Thymus (tissue), 2 donors: ENCODE results near the gene SNX22. TPM values are rescaled to one million over a fixed set of nuclear protein-coding genes. Genes with fewer than 3 reads are reported as not detected.

Experiments used
- polyA plus RNA-seq: library from polyadenylated mRNA; stranded (reverse); fragments of 200-250 nt; gene quantifications from one replicate; pipeline ENCODE4 v1.2.3, GENCODE V29; 2013
- total RNA-seq: library from RNA; stranded (reverse); fragments of 120-200 nt; gene quantifications from one replicate; pipeline ENCODE4 v1.2.4, GENCODE V29; 2013
- donor health status: healthy.

The SNX22 gene
- total and polyA plus RNA-seq, 2 donors = 9.4 to 23.9 TPM

Other genes starting within 250 kb of the SNX22 start
- gene DAPK2, start 105.2 kb upstream of the SNX22 start, total RNA-seq = 3.3 TPM
- gene DAPK2, start 105.2 kb upstream of the SNX22 start, polyA plus RNA-seq = 3.3 TPM
- 79.1 TPM for gene CIAO2A, start 57.9 kb upstream of the SNX22 start, total RNA-seq
- gene CIAO2A, start 57.9 kb upstream of the SNX22 start, polyA plus RNA-seq = 115 TPM
- 36.6 TPM for gene SNX1, start 55.7 kb upstream of the SNX22 start, total RNA-seq
- 85.6 TPM for gene SNX1, start 55.7 kb upstream of the SNX22 start, polyA plus RNA-seq
- gene PPIB, start 11.3 kb downstream of the SNX22 start, total RNA-seq = 382 TPM
- 344 TPM for gene PPIB, start 11.3 kb downstream of the SNX22 start, polyA plus RNA-seq
- gene CSNK1G1, start 204.4 kb downstream of the SNX22 start, total RNA-seq = 11.8 TPM
- 7.3 TPM for gene CSNK1G1, start 204.4 kb downstream of the SNX22 start, polyA plus RNA-seq
- gene PCLAF, start 229.7 kb downstream of the SNX22 start, total RNA-seq = 57.6 TPM
- gene PCLAF, start 229.7 kb downstream of the SNX22 start, polyA plus RNA-seq = 22.8 TPM
- 14.5 TPM for gene TRIP4, start 236.1 kb downstream of the SNX22 start, total RNA-seq
- 50.6 TPM for gene TRIP4, start 236.1 kb downstream of the SNX22 start, polyA plus RNA-seq